NT2/D1 (cell line): ENCODE data around the gene CDYL.
"Not testable (repeated sequence)": the region's sequence is repeated elsewhere in the genome, so short reads cannot be mapped to it uniquely, and the experiment has no call there.

ENCODE experiments used
- DNase-seq: peaks from one replicate; pipeline ENCODE4 v3.0.0-alpha.2; 2011; ENCODE audit warnings: low read depth, low spot score
- H3K27me3 ChIP-seq: 2 replicates; pipeline ENCODE4 v1.6.0; 2011; ENCODE audit warnings: mild to moderate bottlenecking; ENCODE audit not compliant: insufficient read length, insufficient read depth
- H3K36me3 ChIP-seq: 2 replicates; pipeline ENCODE4 v1.6.1; 2011; ENCODE audit warnings: mild to moderate bottlenecking, low read length, mixed read lengths; ENCODE audit not compliant: insufficient read depth, insufficient read length
- H3K4me1 ChIP-seq: 2 replicates; pipeline ENCODE4 v1.5.1; 2011; ENCODE audit not compliant: insufficient read depth, insufficient read length
- H3K4me3 ChIP-seq: 2 replicates; pipeline ENCODE4 v1.5.1; 2011; ENCODE audit warnings: low read depth; ENCODE audit not compliant: insufficient read length
- H3K9ac ChIP-seq: 2 replicates; pipeline ENCODE4 v1.6.0; 2011; ENCODE audit warnings: low read depth; ENCODE audit not compliant: insufficient read length
- H3K9me3 ChIP-seq: 2 replicates; pipeline ENCODE4 v1.5.1; 2011; ENCODE audit warnings: mild to moderate bottlenecking, low read length; ENCODE audit not compliant: insufficient read depth
- SUZ12 ChIP-seq: IDR thresholded peaks from 2 replicates; pipeline ENCODE4 v1.6.1; 2011; ENCODE audit not compliant: insufficient read length, insufficient read depth; ENCODE audit errors: extremely low read depth
- YY1 ChIP-seq: IDR thresholded peaks from 2 replicates; pipeline ENCODE4 v1.6.1; 2011; ENCODE audit not compliant: insufficient read length, insufficient read depth
- ZNF274 ChIP-seq: IDR thresholded peaks from 2 replicates; pipeline ENCODE4 v1.6.1; 2011; ENCODE audit warnings: mild to moderate bottlenecking, low read depth, low read length

CDYL gene

DNA sequence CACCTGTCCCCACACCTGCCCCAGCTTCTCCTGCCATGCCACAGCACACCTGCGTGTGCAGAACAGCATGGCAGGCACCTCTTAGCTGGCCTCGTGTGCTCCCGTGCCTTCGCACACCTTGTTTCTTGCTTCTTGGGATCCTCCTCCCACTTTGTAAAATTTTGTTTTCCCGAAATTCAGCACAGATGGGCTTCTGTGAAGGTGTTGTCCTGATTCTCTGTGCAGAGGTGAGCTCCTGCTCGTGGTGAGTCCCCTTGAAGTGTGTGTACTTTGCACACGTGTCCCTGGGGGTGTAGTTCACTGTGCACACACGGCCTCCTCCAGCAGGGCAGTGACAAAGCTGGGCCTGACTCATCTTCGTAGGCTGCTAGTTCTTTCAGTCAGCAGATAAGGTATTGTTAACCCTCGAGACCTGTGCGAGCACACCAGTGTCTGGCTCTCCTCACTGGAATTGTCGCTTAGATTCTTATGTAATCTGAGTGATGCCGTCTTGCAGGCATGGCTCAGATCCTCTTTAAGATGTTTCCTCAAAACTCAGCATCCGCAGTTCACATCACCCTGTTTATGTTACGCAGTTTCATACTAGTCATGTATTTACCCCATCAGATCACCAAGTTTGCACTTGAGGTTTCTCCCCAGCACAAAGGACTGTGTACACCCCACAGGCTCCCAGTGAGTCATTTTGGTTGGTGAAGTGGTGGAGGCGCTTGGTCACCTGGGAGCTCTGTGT lies 77.7 kb downstream of the CDYL start:
- peaks cover 12% of the 10 kb centered on the region for H3K36me3 ChIP-seq
- TF ChIP-seq YY1 (no peak), ZNF274 (no peak), SUZ12 (no peak)
- no peak overlapping the region for H3K4me3 ChIP-seq
- H3K9me3 ChIP-seq, result no peaks in the 10 kb centered on the region
- no peak overlapping the region for H3K9ac ChIP-seq
- no peaks in the 10 kb centered on the region for H3K27me3 ChIP-seq
- H3K4me1 ChIP-seq, result no peaks in the 10 kb centered on the region
- no peak for DNase-seq

GRCh38 chr6:4856785-4857184 lies 80.6 kb downstream of the CDYL start:
- Histone ChIP-seq H3K9ac (no peak overlapping the region), H3K9me3 (no peaks in the 10 kb centered on the region), H3K4me3 (no peak overlapping the region), H3K4me1 (no peaks in the 10 kb centered on the region), H3K36me3 (peaks cover 12% of the 10 kb centered on the region), H3K27me3 (no peaks in the 10 kb centered on the region)
- no peak for DNase-seq
- TF ChIP-seq YY1 (no peak), SUZ12 (no peak), ZNF274 (no peak)

DNA sequence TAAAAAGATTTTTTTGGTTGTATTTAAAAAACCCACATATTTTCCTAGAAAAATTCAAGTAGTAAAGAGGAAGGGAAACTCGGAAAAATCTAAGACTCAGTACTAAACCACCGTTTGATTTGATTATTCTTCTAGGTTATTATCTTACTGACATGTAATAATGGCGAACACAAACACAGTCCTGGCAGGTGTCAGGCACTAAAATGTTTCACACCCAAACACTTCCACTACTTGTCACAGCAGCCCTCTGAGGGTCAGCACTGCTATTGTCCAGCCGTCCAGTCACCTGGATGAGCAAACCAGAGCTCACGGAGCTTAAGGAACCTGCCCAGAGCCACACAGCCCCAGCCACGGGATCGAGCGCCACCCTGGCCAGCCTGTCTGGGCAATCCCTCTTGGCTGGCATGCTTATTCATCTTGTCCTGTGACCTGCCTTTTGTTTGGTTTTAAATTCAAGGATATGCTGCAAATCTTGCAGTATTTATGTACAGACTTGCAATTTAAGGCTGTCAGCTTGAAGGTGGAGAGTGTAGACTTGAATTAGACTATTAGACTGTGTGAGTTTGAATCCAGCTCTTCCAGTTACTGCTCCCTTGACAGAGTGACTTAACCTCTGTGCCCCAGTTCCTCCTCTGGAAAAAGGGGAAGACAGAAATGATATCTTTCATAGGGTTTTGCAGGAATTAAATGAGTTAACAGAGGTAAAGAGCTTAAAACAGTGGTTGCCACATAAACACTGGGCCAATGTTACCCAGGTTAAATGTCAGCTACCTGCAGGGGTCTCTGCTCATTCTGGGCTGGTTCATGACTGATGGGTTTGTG lies 82.2 kb downstream of the CDYL start:
- no peaks in the 10 kb centered on the region for H3K9me3 ChIP-seq
- no peak overlapping the region for H3K9ac ChIP-seq
- H3K36me3 ChIP-seq, result peaks cover 12% of the 10 kb centered on the region
- no peaks in the 10 kb centered on the region for H3K4me1 ChIP-seq
- no peaks in the 10 kb centered on the region for H3K27me3 ChIP-seq
- DNase-seq, result no peak
- TF ChIP-seq YY1 (no peak), SUZ12 (no peak), ZNF274 (no peak)
- no peak overlapping the region for H3K4me3 ChIP-seq

GRCh38 chr6:4860387-4860786 lies 84.2 kb downstream of the CDYL start:
- Histone ChIP-seq H3K27me3 (no peaks in the 10 kb centered on the region), H3K9ac (no peak overlapping the region), H3K36me3 (peaks cover 5% of the 10 kb centered on the region), H3K4me1 (no peaks in the 10 kb centered on the region), H3K9me3 (no peaks in the 10 kb centered on the region), H3K4me3 (no peak overlapping the region)
- no peak for DNase-seq
- TF ChIP-seq SUZ12 (no peak), YY1 (no peak), ZNF274 (no peak)

- Histone ChIP-seq H3K36me3 (peaks cover under 1% of the 10 kb centered on the region), H3K4me1 (no peaks in the 10 kb centered on the region), H3K4me3 (no peak overlapping the region), H3K9me3 (no peaks in the 10 kb centered on the region), H3K9ac (no peak overlapping the region), H3K27me3 (no peaks in the 10 kb centered on the region)
- DNase-seq, result no peak
- TF ChIP-seq ZNF274 (no peak), SUZ12 (no peak), YY1 (no peak)
Observed at GRCh38 chr6:4861564-4861963, 85.4 kb downstream of the CDYL start.

GRCh38 chr6:4864519-4864918 lies 88.3 kb downstream of the CDYL start:
- DNase-seq, result no peak
- no peak overlapping the region for H3K9ac ChIP-seq
- no peak for TF ChIP-seq YY1
- no peak for TF ChIP-seq SUZ12
- no peak for TF ChIP-seq ZNF274
- H3K9me3 ChIP-seq, result no peaks in the 10 kb centered on the region
- H3K36me3 ChIP-seq, result no peaks in the 10 kb centered on the region
- no peak overlapping the region for H3K4me3 ChIP-seq
- no peaks in the 10 kb centered on the region for H3K27me3 ChIP-seq
- no peaks in the 10 kb centered on the region for H3K4me1 ChIP-seq

DNA sequence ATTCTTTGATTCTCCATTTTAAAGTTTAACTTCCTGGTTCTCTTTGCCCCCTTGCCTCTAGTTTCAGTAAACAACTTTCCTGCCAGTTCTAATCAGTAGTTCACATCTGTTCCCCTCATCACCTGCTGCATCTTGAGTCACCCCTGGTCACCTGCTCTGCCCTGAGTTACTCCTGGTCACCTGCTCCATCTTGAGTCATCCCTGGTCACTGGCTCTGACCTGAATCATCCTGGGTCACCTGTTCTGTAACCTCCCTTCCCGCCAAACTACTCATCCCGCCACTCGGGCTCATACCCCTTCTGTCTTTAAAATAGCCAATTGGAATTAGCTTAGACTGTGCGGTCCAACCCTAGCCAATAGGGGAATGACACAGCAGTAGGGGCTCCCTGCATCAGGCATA lies 88.8 kb downstream of the CDYL start:
- not testable (repeated sequence) for H3K4me1 ChIP-seq, H3K9me3 ChIP-seq, H3K4me3 ChIP-seq, DNase-seq, H3K36me3 ChIP-seq, H3K9ac ChIP-seq, H3K27me3 ChIP-seq
